Activated CD4-positive, alpha-beta T cell treated with anti-CD3 and anti-CD28 coated beads, Interleukin-2, amount 50 U/mL, for 4 hours (primary cell): Measurements from ENCODE around the gene SLCO4A1.

ENCODE experiments used
- DNase-seq, 2 experiments: peaks; one replicate each; pipeline ENCODE4 v3.0.0-alpha.2; 2020

Gene SLCO4A1

DNA sequence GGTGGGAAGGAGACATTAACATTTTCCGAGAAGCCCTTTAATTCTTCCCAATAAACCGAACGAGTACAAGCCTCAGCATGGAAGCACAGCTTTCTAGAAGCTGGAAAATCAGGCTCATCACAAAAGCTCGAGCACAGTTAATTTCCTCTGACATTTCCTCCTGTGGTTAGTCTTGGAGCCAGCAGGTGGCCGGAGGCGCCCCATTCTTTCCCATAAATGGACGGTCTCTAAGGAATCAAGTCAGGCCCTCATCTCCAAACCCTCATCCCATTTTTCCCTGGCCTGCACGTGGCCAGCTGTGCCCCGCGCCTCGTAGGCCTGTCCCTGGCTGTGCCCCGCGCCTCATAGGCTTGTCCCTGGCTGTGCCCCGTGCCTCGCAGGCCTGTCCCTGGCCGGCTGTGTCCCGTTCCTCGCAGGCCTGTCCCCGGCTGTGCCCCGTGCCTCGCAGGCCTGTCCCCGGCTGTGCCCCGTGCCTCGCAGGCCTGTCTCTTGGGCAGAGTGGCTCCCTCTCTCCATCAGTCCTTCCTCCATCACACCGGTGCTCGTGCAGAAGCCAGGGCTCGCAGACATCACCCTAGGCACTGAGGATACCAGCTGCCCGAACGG lies 46.7 kb downstream of the SLCO4A1 start:
- DNase-seq = no peak

- no peak for DNase-seq
Observed at GRCh38 chr20:62689861-62690260, 47.6 kb downstream of the SLCO4A1 start.

DNA sequence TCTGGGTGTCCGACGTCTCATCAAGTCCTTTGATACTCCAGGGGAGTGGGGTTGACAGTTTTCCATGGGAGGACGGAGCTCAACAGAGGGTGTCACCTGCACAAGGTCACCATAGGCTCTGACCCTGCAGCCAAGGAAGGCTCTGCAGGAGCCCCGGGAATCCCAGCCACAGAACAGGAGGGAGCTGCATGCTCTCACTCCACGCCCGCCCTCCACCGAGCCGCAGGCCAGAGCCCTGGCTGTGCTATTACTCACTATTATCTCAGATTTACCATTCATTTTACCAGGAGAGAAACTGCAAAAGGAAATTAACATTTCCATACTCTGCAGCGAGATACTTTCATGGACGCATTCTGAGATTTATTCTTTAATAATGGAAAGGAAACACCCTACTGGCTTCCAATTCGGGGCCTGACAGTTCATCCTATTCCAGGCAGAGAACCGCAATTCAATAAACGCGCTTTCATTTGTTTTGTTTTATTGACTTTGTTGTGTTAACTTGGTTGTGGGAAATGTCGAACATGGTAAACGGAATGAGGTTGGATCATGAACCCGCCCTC lies 48.0 kb downstream of the SLCO4A1 start:
- DNase-seq = no peak

- DNase-seq = no peak
Observed at GRCh38 chr20:62691487-62691886, 49.2 kb downstream of the SLCO4A1 start.

DNA sequence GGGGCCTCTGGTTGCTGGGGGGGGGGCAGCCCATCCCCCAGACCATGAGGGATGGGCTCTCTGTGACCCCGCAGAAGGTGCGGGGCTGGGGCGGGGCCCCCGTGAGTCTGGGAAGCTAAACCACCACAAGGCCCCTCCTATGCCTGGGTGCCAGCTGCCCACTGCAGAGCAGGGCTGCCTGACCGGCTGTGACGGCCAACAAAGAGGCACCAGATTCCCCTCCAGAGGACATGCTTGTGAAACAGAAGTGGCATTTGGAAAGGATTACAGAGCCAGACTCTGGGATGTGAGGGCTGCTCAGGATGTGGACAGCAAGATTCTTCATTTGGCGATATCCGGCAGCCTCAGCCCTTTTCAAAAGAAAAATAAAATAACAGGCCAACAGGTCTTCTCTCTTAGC lies 49.9 kb downstream of the SLCO4A1 start:
- DNase-seq = no peak

GRCh38 chr20:62692801-62693523 lies 50.7 kb downstream of the SLCO4A1 start:
- no peak for DNase-seq

DNA sequence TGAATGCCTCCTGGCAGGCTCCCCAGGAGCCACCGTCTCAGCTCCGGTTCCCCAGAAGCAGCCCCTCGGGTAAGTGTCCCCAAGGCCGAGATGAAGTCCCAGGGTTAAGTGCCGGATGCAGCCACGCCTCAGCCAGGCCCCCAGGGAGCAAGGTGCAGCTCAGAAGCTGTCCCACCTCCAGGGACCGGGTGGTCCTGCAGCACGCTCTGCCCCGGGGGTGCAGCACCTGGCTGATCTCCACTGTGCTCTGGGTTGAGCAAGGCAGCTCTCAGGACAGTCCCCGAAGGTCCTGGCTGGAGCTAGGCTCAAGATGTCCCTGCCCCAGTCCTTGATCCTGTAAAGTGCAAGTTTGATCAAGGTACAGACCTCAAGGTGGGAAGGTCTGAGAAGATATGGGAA lies 51.2 kb downstream of the SLCO4A1 start:
- DNase-seq = no peak

- DNase-seq = no peak
Observed at GRCh38 chr20:62694106-62694505, 51.8 kb downstream of the SLCO4A1 start.

- DNase-seq = no peak
Observed at GRCh38 chr20:62694868-62695267, 52.6 kb downstream of the SLCO4A1 start.

DNA sequence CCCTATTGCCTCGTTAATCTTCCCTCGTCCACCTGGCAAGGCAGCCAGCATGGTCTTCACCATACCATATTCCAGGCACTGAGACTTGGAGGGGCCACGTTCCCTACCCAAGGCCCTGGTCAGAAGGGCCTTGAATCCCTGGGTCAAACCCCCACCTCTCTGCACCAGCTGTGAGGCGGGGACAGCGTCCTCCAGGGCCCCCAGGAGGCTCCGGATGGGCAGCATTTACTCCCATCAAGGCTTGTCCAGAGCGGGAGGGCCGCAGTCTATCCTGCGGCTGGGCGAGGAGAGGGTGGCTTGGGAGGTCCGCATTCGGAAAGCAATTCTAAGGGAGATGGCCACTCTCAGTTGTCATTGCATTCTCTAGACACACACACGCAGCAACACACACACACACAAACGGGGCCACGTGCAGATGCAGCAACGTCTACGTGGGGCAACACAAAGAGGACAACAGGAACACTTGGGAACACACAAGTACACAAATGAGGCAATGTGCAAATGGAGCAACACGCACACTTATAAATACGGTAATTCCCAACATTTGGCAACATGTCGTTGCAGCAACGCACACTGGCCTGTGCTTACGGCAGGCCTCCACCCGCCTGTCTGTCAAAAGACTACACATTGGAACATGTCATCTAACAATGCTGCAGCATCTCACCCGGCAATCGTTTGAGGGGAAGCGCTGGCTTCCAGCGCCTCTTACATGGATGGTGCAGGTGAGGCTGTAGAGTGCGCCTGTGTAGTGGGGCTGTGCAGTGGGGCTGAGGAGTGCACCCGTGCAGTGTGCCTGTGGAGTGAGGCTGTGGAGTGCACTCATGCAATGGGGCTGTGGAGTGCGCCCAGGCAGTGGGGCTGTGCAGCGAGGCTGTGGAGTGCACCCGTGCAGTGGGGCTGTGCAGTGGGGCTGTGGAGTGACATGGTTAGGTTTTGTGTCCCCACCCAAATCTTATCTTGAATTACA lies 53.4 kb downstream of the SLCO4A1 start:
- no peak for DNase-seq

DNA sequence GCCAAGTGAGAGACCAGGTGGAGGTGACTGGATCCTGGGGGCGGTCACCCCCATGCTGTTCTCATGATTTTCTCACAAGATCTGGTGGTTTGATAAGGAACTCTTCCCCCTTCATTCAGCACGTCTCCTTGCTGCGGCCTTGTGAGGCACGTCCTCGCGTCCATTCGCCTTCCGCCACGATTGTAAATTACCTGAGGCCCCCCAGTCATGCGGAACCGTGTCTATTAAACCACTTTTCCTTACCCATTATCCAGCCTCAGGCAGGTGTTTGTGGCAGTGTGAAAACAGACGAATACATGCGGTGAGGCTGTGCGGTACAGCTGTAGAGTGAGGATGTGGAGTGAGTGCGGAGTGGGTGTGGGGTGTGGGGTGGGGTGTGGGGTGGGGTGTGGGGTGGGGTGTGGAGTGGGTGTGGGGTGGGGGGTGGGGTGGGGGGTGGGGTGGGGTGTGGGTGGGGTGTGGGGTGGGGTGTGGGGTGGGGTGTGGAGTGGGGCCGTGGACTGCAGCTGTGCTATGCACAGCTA lies 54.2 kb downstream of the SLCO4A1 start:
- DNase-seq = no peak

DNA sequence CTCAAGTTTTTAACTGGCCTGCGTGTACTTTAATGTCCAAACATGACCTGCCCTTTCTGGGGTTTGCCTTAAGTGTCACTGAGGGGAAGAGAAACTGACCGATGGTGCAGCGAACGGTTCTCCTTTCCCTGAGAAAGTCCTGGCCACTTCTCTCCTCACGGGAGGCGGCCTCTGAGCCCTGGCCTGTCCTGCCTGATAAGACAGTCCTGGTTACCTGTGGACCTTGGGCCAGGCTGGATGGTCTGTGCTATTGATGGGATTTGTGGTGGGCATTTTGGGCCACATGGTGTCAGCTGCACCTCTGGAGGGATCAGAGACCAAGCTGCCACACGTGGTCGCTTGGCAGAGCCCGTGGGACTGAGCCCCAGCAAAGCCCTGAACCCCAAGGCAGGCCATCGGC lies 54.7 kb downstream of the SLCO4A1 start:
- no peak for DNase-seq

DNA sequence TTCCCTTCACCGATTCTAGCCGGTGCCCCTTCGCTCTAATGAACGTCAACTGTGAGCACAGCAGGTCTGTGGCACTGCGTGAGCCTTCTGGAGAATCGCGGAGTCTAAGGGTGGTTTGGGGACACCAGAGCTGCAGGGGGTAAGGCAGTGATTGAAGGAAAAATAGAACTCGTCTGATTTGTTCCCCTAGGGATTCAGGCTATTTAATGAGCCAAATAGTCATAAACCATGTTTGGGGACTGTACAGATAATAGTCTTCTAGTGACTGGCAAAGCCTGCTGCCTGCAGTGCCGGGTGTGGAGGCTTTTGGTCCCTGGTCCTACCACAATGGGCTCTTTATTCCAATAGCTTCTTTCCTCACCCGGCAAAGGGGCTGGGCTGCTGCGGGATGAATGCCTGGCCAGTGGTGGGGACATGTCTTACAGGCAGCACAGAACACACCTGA lies 55.2 kb downstream of the SLCO4A1 start:
- no peak for DNase-seq

GRCh38 chr20:62698231-62698630 lies 55.9 kb downstream of the SLCO4A1 start:
- DNase-seq = no peak

DNA sequence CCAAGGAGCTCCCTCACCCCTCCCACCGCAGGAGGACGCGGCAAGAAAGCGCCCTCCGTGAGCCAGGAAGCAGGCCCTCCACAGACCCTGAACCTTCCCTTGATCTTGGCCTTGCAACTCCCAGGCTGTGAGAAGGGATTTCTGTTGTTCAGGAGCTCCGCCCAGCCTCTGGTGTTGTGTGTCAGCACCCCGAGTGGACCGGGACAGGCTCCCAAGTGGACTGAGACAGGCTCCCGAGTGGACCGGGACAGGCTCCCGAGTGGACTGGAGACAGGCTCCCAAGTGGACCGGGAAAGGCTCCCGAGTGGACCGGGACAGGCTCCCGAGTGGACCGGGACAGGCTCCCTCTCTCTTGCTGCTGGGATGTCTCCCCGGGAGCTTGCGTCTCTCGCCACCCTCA lies 57.0 kb downstream of the SLCO4A1 start:
- DNase-seq = no peak

DNA sequence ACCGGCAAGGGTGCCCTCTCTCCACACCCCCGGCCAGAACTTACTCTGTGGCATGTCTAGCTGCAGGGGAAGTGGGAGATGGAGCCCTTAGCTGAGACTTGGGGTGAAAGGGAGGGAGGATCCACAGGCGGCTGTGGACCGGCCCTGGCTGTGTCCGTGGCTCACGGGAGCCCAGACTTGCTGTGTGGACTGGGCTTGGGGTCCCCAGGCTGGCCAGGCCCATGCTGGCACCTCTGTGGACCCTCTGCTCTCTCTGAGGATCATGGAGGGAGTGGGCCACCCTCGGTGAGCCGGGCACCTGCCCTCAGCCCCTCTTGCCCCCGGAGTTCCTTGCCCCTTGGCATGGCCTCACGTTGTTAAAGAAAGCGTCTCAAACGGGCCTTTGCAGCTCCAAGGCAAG lies 57.4 kb downstream of the SLCO4A1 start:
- no peak for DNase-seq

DNA sequence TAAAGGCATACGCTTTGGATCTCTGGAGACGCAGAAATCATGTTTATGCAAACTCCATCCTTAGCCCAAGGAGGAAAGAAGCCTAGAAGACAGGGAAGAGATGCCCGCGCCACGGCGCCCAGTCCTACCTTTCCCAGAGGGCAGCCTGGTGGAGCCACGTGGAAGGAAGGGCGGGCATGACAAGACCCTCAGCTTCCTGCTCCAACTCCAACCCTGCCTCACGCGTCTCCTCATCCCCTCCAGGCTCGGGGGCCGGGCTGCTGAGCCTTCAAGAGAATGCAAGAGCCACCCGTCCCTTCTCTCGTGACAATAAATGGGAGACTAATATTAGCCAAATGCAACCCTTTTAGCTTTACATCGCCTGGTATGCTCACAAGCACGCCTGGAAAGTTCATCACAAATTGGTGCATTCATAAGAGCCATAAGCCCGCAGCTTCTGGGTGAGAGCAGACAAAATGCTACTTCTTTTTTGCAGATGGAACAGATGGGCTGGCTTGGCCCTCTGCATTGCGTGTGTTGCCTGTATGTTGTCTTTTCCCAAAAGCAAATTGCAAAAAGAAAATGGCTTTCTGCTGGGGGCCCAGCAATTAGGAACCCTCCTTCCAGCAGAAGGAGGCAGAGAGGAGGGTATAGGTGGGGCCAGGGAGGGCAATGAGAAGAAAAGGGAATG lies 58.1 kb downstream of the SLCO4A1 start:
- DNase-seq = no peak

DNA sequence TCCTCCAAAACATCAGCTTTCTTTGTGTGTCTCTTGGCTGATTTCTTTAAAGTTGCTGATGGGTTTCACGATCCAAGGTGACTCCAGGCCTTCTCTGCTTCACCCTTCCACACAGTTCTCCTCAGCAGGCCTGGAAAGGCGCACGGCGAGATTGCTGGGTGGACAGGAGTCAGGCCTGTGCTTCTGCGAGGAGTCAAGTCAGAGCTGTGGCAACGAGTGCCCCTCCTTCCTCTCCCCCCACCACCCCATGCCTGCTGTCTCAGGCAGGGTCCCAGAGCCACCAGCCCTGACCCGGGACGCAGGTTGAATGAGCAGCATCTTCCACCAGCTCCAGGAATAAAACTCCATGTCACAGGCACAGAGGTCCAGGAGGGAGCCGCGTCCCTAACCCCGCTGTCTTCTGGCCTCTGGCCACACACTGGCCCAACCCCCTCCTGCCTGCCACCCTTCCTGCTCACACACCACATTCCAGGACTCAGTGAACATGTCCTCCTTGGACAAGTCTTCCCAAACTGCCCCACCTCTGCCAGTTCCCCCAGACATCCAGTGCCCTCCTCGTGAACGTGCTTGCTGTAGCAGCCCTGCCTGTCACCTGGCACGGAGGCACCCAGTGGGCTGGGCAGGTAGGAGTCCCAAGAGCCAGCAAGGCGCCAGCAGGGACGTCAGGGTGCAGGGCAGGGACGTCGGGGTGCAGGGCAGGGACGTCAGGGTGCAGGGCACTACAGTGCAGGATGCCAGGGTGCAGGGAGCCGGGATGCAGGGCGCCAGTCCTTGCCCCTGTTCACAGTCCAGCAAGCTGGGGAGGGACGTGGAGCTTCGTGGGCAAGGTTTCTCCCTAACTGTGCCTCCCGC lies 59.1 kb downstream of the SLCO4A1 start:
- no peak for DNase-seq

GRCh38 chr20:62702013-62702300 lies 59.7 kb downstream of the SLCO4A1 start:
- DNase-seq = no peak

DNA sequence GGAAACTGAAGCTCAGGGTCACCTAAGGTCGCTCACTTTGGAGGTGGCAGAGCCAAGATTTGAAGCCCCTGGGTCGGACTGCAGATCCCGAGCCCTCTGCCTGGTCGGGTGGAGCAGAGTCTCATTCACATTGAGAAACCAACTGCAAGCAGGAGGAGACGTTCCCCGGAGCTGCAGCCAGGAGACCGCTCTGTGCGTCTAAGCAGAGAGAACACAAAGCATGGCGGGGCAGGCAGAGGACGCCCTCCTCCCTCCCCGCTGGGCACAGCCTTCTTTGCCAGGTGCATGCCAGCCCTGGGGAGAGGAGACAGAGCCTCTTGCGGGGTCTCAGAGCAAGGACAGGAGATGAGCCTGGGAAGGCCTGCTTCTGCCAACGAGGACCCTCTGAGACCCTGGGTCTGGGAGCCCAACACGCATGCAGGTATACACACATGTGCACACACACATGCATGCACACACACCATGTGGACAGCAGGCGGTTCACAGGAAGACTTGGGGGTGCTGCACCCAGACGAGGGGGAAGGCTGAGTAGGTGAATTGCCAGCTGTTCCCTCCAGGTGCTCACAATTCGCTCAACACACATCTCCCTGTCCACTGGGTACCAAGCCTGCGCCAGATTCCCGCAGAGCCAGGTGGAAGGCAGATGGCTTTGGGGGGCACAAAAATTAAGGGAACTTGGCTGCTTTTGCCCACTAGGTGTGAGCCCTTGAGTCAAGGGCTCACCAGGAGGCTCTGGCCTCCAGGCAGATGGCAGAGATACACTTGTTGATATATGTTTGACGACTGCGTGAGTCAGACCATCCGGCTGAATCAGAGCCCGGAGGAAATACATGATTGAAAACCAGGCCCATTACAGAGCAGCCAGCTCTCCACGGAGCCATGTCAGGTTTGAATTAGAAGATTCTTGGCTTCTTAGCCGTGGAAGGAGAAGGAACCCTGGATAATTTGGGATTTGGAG lies 60.9 kb downstream of the SLCO4A1 start:
- DNase-seq = peak in 1 of 2 experiments; percentile 16

DNA sequence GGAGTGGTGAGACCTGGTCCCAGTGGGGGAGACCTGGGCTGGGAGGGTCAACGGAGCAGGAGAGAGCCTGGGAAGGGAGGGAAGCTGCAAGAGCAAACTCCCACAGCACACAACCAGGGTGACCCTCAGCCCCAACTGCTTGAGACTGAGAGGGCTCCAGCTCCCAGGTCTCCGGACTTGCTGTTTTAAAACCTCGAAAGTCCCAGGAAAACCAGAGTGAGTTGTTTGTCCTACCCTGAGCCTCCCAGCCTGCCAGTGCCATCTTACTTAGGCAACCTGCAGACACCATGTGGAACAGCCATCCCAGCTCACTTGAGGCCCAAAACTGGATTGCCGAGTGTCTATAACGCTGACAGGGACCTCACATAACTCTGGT lies 61.5 kb downstream of the SLCO4A1 start:
- no peak for DNase-seq
